Measurements from ENCODE around the gene MMP28. TPM values are rescaled to one million over a fixed set of nuclear protein-coding genes. Genes with fewer than 3 reads are reported as not detected.

Gene MMP28
- total and polyA plus RNA-seq, 2 of the 4 experiments (the other 2 are of a cell fraction) = 0.18 TPM; not detected in 1

GRCh38 chr17:35735036-35735805, 60.2 kb downstream of the MMP28 start:
- H3K56ac ChIP-seq (ENCODE audit: extremely low read depth, insufficient read depth, low read length) = no peak overlapping the region
- no peak overlapping the region for H2BK20ac ChIP-seq (ENCODE audit: low read depth, low read length)
- H3K27ac ChIP-seq (ENCODE audit: insufficient read depth, low read length) = no peak overlapping the region
- H3K27me3 ChIP-seq (ENCODE audit: control insufficient read depth, insufficient read depth, low read length) = peaks cover 13% of the 10 kb centered on the region
- ChIA-PET CTCF (no interaction called here), POLR2A (ENCODE audit: unreplicated experiment) (no interaction called here)
- H3K4me2 ChIP-seq (ENCODE audit: low read depth, low read length) = no peak overlapping the region
- H2BK15ac ChIP-seq (ENCODE audit: low read depth, low read length) = no peak overlapping the region
- H4K5ac ChIP-seq (ENCODE audit: low read depth, low read length) = no peak overlapping the region
- H2AK5ac ChIP-seq (ENCODE audit: low read depth, low read length) = no peak overlapping the region
- H4K20me1 ChIP-seq (ENCODE audit: insufficient read depth, low read length) = 0 out of 2 replicates have a peak, but pooled peaks cover 6% of the 10 kb centered on the region
- in situ Hi-C loops (cut with MboI; ENCODE audit: low sequenced_read_pairs) (loop anchor here (25.0 kb wide), 1 partner anchor 373 kb away; the partner anchor contains the start of gene SLFN11), intact Hi-C loops (cut with micrococcal nuclease) (no loop called here), dilution Hi-C loops (cut with HindIII; ENCODE audit: low sequenced_read_pairs, unreplicated experiment) (no loop called here)
- no peaks in the 10 kb centered on the region for H3K9me3 ChIP-seq (ENCODE audit: control insufficient read depth, insufficient read depth, low read length)
- H2BK120ac ChIP-seq (ENCODE audit: low read depth, low read length) = no peak overlapping the region
- H3K4me1 ChIP-seq (ENCODE audit: control insufficient read depth, insufficient read depth, low read length) = peaks cover 3% of the 10 kb centered on the region
- H3K9ac ChIP-seq (ENCODE audit: low read depth, low read length) = no peak overlapping the region
- DNase-seq (no peak), ATAC-seq (ENCODE audit: low read depth) (no peak)
- WGBS, 2 experiments (ENCODE audit: extremely low coverage in 2 of 2, insufficient read length in 1 of 2) = 80% methylated on average over 18 of the region's 29 CpGs; no CpG with 5 or more reads in 1 of the 2 experiments
- no TSS peak for BruUV-seq (replicated peaks)
- no peak overlapping the region for H4K8ac ChIP-seq (ENCODE audit: low read depth in 2 of 2, low read length in 2 of 2)
- H3K79me1 ChIP-seq (ENCODE audit: low read depth in 1 of 2, low read length in 2 of 2) = no peaks in the 10 kb centered on the region
- no peak overlapping the region for H2AFZ ChIP-seq (replicated peaks; ENCODE audit: low read length, poor library complexity)
- H3K36me3 ChIP-seq (ENCODE audit: control insufficient read depth, insufficient read depth, low read length) = no peaks in the 10 kb centered on the region
- H2AK9ac ChIP-seq (replicated peaks; ENCODE audit: low read depth, low read length, poor library complexity) = no peak overlapping the region
- H3K4me3 ChIP-seq (ENCODE audit: insufficient read depth, low read depth, low read length) = no peak overlapping the region
- H4K91ac ChIP-seq (ENCODE audit: insufficient read depth, low read depth, low read length) = no peak overlapping the region
- no peak overlapping the region for H3K4ac ChIP-seq (ENCODE audit: low read depth, low read length)
- no peak overlapping the region for H2BK5ac ChIP-seq (ENCODE audit: low read depth, low read length, poor library complexity, severe bottlenecking)
- H3K23ac ChIP-seq (ENCODE audit: low read depth, low read length) = no peak overlapping the region
- peaks cover 4% of the 10 kb centered on the region; the same call in 1 of the 2 replicates for H3K9me1 ChIP-seq (ENCODE audit: insufficient read depth, low read length)
- H3K18ac ChIP-seq (ENCODE audit: low read depth, low read length) = no peak overlapping the region
- H3K14ac ChIP-seq (replicated peaks; ENCODE audit: low read depth, low read length) = no peak overlapping the region
- no peak for TF ChIP-seq SMC3 (IDR thresholded peaks at IDR 0.05; ENCODE audit: low read depth, low read length)
- no peak for TF ChIP-seq NFE2L2 (IDR thresholded peaks at IDR 0.05; ENCODE audit: low read depth, low read length)
- TF ChIP-seq POLR2A (IDR thresholded peaks at IDR 0.05; ENCODE audit: low read depth, low read length) = no peak
- TF ChIP-seq CEBPB (IDR thresholded peaks at IDR 0.05; ENCODE audit: low read depth, low read length) = no peak
- TF ChIP-seq, protein P1, sequence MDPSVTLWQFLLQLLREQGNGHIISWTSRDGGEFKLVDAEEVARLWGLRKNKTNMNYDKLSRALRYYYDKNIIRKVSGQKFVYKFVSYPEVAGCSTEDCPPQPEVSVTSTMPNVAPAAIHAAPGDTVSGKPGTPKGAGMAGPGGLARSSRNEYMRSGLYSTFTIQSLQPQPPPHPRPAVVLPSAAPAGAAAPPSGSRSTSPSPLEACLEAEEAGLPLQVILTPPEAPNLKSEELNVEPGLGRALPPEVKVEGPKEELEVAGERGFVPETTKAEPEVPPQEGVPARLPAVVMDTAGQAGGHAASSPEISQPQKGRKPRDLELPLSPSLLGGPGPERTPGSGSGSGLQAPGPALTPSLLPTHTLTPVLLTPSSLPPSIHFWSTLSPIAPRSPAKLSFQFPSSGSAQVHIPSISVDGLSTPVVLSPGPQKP (IDR thresholded peaks at IDR 0.05; ENCODE audit: borderline replicate concordance, low read depth, low read length) = no peak
- TF ChIP-seq MAFK (IDR thresholded peaks at IDR 0.05; ENCODE audit: low read depth, low read length) = no peak
- TF ChIP-seq USF2 (IDR thresholded peaks at IDR 0.05; ENCODE audit: low read depth, low read length) = no peak
- TF ChIP-seq MXI1 (IDR thresholded peaks at IDR 0.05; ENCODE audit: borderline replicate concordance, low read depth, low read length) = no peak
- no peak for TF ChIP-seq CHD1 (IDR thresholded peaks at IDR 0.05; ENCODE audit: low read depth, low read length)
- no peak for TF ChIP-seq MAZ (IDR thresholded peaks at IDR 0.05; ENCODE audit: borderline replicate concordance, low read depth, low read length)
- TF ChIP-seq RFX5 (IDR thresholded peaks at IDR 0.05; ENCODE audit: low read depth, low read length) = no peak
- no peak for TF ChIP-seq FOS (IDR thresholded peaks at IDR 0.05; ENCODE audit: low read depth, low read length)
- TF ChIP-seq, protein P2, sequence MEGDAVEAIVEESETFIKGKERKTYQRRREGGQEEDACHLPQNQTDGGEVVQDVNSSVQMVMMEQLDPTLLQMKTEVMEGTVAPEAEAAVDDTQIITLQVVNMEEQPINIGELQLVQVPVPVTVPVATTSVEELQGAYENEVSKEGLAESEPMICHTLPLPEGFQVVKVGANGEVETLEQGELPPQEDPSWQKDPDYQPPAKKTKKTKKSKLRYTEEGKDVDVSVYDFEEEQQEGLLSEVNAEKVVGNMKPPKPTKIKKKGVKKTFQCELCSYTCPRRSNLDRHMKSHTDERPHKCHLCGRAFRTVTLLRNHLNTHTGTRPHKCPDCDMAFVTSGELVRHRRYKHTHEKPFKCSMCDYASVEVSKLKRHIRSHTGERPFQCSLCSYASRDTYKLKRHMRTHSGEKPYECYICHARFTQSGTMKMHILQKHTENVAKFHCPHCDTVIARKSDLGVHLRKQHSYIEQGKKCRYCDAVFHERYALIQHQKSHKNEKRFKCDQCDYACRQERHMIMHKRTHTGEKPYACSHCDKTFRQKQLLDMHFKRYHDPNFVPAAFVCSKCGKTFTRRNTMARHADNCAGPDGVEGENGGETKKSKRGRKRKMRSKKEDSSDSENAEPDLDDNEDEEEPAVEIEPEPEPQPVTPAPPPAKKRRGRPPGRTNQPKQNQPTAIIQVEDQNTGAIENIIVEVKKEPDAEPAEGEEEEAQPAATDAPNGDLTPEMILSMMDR (conservative IDR thresholded peaks at IDR 0.05; ENCODE audit: low read depth, low read length) = no peak
- TF ChIP-seq RCOR1 (IDR thresholded peaks at IDR 0.05; ENCODE audit: insufficient replicate concordance, low read length) = no peak
- TF ChIP-seq RAD21 (IDR thresholded peaks at IDR 0.05; ENCODE audit: low read length) = no peak

Data from IMR-90 (cell line).